Lower lobe of right lung (tissue), 2 donors: ENCODE data around the gene RAPGEF5. TPM values are rescaled to one million over a fixed set of nuclear protein-coding genes. Genes with fewer than 3 reads are reported as not detected.

ENCODE experiments used
- ATAC-seq, 2 donors: fragments of 200-7000 bp; cut with Tn5 transposase; one replicate each; pipeline ENCODE4 v1.9.1; 2020 to 2022; ENCODE audit warnings: mild to moderate bottlenecking in 2 of 2, moderate library complexity in 2 of 2
- DNase-seq: peaks from one replicate; pipeline ENCODE4 v3.0.0-alpha.2; 2020
- H3K27ac ChIP-seq: fragments of 200-600 bp; one replicate; pipeline ENCODE4 v1.8.0; 2022
- H3K27me3 ChIP-seq: fragments of 200-600 bp; one replicate; pipeline ENCODE4 v1.8.0; 2022; ENCODE audit warnings: low read depth
- H3K36me3 ChIP-seq: fragments of 200-600 bp; one replicate; pipeline ENCODE4 v1.8.0; 2022; ENCODE audit warnings: mild to moderate bottlenecking
- H3K4me1 ChIP-seq: fragments of 200-600 bp; one replicate; pipeline ENCODE4 v1.8.0; 2022
- H3K4me3 ChIP-seq: fragments of 200-600 bp; one replicate; pipeline ENCODE4 v1.8.0; 2022; ENCODE audit warnings: mild to moderate bottlenecking
- H3K9me3 ChIP-seq: fragments of 200-600 bp; one replicate; pipeline ENCODE4 v1.8.0; 2022
- intact Hi-C: fragments of 100-400 bp; cut with DNase I; formaldehyde crosslinking; loops from one replicate; pipeline ENCODE4 v1.11.0; 2022
- total RNA-seq: library from RNA; stranded (reverse); fragmentation: NEBNext Ultra II Directional; extraction: Animal tissue kit (Norgen Biotek cat#: 25700); gene quantifications from one replicate; pipeline ENCODE4 v1.2.1, GENCODE V29; 2021
- TF ChIP-seq, protein P1 (sequence below): fragments of 200-600 bp; IDR thresholded peaks from one replicate; pipeline ENCODE4 v1.8.0; 2022; ENCODE audit warnings: antibody characterized with exemption, mild to moderate bottlenecking
- donor health status: DM: no; HTN: yes; CAD: no; lungs with severe emphysema.

The RAPGEF5 gene
- total RNA-seq, 1 donor from 2014 or later: 85.1 TPM

DNA sequence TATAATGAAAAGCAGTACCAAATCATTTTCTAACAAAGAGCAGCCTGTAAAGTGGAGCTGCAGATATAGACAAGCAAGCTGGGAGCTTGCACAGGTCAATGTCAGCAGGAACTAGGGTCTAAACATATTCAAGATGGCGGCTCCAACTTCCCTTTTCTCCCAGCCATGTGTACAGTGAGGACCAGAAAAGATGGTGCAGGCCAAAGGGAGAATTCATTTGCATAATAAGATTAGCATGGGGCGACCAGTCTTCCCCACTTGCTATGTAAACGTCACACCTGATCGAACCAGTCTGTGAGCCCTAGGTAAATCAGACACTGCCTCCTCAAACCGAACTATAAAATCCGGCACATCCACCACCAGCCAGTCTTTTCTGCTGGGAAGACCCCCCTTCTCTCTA lies 4.4 kb upstream of the RAPGEF5 start:
- no peaks in the 10 kb centered on the region for H3K27me3 ChIP-seq
- DNase-seq (no peak), ATAC-seq (no peak)
- H3K4me1 ChIP-seq: peaks cover 7% of the 10 kb centered on the region
- no peaks in the 10 kb centered on the region for H3K9me3 ChIP-seq
- H3K27ac ChIP-seq: no peak overlapping the region
- H3K4me3 ChIP-seq: no peak overlapping the region
- intact Hi-C loops: no loop called here
- TF ChIP-seq, protein P1, sequence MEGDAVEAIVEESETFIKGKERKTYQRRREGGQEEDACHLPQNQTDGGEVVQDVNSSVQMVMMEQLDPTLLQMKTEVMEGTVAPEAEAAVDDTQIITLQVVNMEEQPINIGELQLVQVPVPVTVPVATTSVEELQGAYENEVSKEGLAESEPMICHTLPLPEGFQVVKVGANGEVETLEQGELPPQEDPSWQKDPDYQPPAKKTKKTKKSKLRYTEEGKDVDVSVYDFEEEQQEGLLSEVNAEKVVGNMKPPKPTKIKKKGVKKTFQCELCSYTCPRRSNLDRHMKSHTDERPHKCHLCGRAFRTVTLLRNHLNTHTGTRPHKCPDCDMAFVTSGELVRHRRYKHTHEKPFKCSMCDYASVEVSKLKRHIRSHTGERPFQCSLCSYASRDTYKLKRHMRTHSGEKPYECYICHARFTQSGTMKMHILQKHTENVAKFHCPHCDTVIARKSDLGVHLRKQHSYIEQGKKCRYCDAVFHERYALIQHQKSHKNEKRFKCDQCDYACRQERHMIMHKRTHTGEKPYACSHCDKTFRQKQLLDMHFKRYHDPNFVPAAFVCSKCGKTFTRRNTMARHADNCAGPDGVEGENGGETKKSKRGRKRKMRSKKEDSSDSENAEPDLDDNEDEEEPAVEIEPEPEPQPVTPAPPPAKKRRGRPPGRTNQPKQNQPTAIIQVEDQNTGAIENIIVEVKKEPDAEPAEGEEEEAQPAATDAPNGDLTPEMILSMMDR: no peak
- H3K36me3 ChIP-seq: no peaks in the 10 kb centered on the region

DNA sequence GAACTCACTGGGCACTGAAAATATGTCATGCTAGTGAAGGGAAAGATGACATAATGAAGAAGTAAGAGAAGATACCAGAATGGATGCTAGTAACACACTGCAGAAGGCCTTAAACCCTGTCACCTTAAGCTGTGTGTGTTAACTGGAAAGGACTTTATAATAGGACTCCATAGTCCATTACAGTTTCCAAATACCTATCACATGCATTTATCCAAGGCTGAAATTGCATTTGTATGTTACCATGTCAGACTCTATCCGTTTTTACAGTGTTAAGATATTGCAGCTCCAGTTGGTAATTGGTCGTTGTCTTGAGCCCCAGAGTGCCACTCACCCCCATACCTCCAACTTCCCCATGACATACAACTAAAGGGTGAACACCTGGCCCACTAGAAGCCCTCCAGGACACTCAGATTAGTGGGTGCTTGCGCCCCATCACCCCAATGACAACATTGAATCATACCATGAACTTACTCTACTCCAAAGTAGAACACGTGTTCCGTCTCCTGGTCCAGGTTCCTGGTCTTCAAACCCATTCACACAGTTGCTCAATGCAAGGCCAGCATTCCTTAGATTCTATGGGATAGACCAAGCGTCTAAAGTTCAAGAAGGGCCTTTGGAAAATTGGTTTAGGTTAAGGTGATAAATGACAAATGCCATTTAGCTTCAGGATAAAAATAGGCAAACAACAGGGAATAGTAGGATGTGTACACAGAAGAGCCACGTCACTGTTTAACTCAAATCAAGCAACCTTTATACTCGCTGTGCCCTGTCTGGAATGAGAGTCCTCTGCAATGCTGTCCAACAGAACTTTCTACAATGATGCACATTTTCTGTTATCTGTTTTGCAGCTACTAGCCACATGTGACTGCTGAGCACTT lies 2.1 kb upstream of the RAPGEF5 start:
- TF ChIP-seq, protein P1: no peak
- Histone ChIP-seq H3K27me3 (peaks cover 7% of the 10 kb centered on the region), H3K9me3 (no peaks in the 10 kb centered on the region), H3K36me3 (no peaks in the 10 kb centered on the region), H3K27ac (no peak overlapping the region), H3K4me3 (no peak overlapping the region), H3K4me1 (peaks cover 16% of the 10 kb centered on the region)
- intact Hi-C loops: no loop called here
- DNase-seq: no peak
- ATAC-seq: no peak

GRCh38 chr7:22357311-22358175 lies 589 bp upstream of the RAPGEF5 start:
- TF ChIP-seq, protein P1: no peak
- Histone ChIP-seq H3K27ac (no peak overlapping the region), H3K9me3 (peaks cover 6% of the 10 kb centered on the region), H3K36me3 (no peaks in the 10 kb centered on the region), H3K4me1 (peaks cover 16% of the 10 kb centered on the region), H3K4me3 (peak overlapping the region; percentile 58), H3K27me3 (peaks cover 7% of the 10 kb centered on the region)
- ATAC-seq: peak; percentile 21 to 24
- intact Hi-C loops: no loop called here
- DNase-seq: no peak

GRCh38 chr7:22356010-22356691 lies 803 bp downstream of the RAPGEF5 start:
- H3K9me3 ChIP-seq: peaks cover 6% of the 10 kb centered on the region
- ATAC-seq: peak; percentile 70 to 73
- H3K36me3 ChIP-seq: no peaks in the 10 kb centered on the region
- no peak overlapping the region for H3K27ac ChIP-seq
- H3K4me3 ChIP-seq: peak overlapping the region; percentile 58
- peaks cover 7% of the 10 kb centered on the region for H3K27me3 ChIP-seq
- intact Hi-C loops: no loop called here
- TF ChIP-seq, protein P1: no peak
- peak; percentile 48 for DNase-seq
- peaks cover 16% of the 10 kb centered on the region for H3K4me1 ChIP-seq

DNA sequence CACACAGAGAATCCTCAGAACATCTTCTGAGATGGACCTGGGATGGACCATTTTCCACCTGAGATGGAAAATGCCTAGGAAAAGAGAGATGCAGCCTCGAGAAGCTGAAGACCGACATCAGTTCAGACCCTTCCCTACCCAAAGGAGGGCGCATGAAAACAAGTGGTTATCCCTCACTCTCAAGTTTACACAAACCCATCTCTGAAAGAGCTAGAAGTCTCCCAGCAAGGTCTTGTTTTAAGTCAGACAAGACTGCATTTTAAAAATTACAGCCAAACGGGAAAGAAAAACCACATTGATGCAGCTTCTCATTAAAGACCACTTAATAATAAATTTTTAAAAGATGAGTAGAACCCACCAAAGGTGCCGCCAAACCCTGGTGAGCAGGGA lies 1.3 kb downstream of the RAPGEF5 start:
- no peak for ATAC-seq
- Histone ChIP-seq H3K4me1 (peaks cover 20% of the 10 kb centered on the region), H3K36me3 (no peaks in the 10 kb centered on the region), H3K27me3 (peaks cover 7% of the 10 kb centered on the region), H3K27ac (no peak overlapping the region), H3K4me3 (peak overlapping the region; percentile 58), H3K9me3 (peaks cover 6% of the 10 kb centered on the region)
- no peak for DNase-seq
- TF ChIP-seq, protein P1: no peak
- intact Hi-C loops: no loop called here
